ENCODE data around the gene C2CD3.
"Not testable (repeated sequence)": the region's sequence is repeated elsewhere in the genome, so short reads cannot be mapped to it uniquely, and the experiment has no call there.

The C2CD3 gene

DNA sequence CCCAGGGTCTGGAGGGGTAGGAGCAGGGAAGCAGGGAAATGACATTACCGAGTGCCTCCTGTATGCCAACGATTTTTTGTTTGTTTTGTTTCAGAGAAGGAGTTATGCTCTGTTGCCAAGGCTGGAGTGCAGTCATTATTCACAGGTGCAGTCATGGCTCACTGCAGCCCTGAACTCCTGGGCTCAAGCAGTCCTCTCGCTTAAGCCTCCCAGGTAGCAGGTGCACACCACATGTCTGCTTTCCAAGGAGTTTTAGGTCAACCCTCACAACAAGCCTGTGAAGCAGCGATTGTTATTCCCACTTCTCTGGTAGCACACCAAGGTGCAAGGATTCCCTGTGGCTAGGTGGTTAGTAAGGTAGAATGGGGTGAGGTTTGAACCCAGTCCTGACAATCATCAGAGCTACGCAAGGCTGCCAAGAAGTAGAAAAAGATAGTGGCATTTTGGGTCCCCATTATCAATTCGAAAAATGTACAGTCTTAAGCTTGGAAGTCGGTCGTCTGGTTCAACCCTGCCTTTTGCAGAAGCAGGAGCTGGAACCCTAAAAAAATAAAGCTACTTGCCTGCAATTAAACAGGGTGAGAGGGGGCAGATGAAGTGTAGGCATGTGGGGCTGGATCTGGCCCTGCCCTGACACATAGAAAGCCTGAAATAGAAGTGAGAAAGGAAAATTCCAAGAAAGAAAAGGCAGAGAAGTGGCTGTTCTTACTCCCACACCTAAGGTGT is 171.1 kb downstream of the C2CD3 start:
- no peak for DNase-seq

DNA sequence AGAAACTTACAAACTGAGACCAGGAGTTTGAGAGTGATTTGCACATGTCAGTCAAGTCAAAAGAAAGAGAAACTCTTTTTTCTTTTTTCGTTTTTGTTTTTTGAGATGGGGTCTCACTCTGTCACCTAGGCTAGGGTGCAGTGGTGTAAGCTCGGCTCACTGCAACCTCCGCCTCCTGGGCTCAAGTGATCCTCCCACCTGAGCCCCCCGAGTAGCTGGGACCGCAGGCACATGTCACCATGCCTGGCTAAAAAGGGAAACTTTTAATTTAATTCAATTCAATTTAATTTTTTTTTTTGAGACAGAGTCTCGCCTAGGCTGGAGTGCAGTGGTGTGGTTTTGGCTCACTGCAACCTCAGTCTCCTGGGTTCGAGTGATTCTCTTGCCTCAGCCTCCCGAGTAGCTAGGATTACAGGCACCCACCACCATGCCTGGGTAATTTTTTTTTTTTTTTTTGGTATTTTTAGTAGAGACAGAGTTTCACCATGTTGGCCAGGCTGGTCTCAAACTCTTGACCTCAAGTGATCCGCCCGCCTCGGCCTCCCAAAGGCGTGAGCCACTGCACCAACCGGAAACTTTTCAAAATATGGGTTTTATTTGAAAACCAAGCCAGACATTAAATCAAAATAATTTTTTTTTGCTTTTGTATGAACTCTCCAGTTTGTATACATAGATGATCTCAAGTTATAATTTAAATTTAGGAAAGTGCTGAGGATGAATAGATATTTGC is 171.8 kb downstream of the C2CD3 start:
- no peak for DNase-seq

DNA sequence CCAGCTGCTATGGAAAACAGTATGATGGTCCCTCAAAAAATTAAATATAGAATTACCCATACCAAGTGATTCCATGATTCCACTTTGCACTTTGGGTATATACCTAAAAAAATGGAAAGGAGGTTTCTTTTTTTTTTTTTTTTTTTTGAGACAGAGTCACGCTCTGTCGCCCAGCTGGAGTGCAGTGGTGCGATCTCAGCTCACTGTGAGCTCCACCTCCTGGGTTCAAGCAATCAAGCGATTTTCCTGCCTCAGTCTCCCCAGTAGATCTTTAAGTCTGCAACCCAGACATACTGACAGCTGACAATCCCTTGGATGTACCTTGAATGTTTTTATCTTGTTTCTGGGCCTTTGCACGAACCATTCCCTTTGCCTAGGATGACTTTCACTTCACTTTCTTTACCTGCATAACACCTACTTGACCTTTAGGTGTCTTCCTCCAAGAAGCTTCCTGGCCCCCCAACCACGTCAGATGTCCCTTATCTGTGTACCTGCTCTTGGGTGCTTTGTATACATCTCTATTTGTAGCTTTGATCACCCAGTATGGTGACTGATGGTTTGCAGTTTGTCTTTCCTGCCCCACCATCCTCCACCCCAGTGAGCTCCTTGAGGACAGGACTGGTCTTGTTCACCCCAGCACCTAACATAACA is 173.6 kb downstream of the C2CD3 start:
- DNase-seq = no peak

DNA sequence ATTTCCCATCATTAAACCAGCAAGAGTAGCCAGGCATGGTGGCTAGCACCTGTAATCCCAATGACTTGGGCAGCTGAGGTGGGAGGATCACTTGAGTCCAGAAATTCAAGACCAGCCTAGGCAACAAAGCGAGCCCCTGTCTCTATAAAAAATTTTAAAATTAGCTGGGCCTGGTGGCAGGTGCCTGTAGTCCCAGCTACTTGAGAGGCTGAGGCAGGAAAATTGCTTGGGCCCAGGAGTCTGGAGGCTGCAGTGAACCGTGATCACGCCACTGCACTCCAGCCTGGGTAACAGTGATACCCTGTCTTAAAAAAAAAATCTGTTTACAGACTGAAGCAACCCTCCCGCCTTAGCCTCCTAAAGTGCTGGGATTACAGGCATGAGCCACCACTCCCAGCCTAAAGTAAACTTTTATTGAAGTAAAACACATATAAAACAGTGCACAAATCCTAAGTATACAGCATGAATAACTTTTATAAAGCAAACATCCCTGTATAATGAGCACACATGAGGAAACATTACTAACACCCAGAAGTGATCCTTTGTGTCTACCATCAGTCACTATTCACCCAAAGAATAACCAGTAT is 174.5 kb downstream of the C2CD3 start:
- no peak for DNase-seq

GRCh38 chr11:73995731-73996130 is 175.1 kb downstream of the C2CD3 start:
- peak; percentile 17 to 87 (median 66) for DNase-seq

DNA sequence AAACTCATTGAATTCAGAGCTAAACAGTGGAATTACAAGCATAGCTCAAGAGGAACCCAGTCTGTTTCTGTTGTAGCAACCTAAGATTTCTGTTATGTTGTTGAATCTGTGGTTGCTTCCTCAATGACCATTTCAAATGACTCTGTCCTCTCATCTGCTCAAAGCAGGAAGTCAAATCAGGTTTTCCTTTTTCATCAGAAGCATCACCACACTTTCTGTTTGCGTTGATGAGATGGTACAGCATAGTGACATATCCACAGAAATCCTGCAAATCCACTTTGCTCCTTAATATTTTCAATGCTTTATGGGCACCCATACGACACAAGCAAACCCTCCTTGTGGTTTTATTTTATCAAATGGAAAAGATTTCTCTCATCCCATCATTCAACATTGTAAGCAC is 175.6 kb downstream of the C2CD3 start:
- peak in 3 of 6 experiments; percentile 88 to 92 (median 89) for DNase-seq

GRCh38 chr11:73991471-73992006 is 179.3 kb downstream of the C2CD3 start:
- DNase-seq = no peak

GRCh38 chr11:73990730-73991129 is 180.1 kb downstream of the C2CD3 start:
- DNase-seq = no peak

DNA sequence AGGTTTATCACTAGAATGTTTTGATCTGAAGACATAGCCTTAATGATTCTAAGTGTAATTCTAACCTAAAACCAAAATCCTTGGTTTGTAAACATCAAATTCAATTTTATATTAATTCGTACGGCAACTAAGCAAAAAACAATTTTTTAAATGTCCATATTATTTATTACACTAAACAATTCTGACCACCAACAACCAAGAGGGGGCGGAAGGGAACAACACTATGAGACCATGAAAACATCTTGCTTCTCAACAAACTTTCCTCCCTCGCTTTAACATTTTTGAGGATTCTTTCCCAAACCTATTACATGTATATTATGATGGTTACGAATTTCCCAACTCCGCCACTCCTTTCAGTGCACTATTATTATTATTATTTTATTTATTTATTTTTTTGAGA is 181.6 kb downstream of the C2CD3 start:
- DNase-seq = no peak

- DNase-seq = no peak
Measured at GRCh38 chr11:73988227-73988626, 182.6 kb downstream of the C2CD3 start.

DNA sequence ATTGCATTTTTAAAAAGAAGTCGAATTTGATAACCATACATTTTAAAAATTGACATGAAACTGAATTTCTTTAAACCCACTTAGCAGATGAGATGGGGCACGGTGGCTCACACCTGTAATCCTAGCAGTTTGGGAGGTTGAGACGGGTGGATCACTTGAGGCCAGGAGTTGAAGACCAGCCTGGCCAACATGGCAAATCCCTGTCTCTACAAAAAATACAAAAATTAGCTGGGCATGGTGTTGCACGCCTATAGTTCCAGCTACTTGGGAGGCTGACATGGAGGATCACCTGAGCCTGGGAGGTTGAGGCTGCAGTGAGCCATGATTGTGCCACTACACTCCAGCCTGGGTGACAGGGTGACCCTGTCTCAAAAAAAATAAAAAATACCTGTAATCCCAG is 185.1 kb downstream of the C2CD3 start:
- not testable (repeated sequence) for DNase-seq

DNA sequence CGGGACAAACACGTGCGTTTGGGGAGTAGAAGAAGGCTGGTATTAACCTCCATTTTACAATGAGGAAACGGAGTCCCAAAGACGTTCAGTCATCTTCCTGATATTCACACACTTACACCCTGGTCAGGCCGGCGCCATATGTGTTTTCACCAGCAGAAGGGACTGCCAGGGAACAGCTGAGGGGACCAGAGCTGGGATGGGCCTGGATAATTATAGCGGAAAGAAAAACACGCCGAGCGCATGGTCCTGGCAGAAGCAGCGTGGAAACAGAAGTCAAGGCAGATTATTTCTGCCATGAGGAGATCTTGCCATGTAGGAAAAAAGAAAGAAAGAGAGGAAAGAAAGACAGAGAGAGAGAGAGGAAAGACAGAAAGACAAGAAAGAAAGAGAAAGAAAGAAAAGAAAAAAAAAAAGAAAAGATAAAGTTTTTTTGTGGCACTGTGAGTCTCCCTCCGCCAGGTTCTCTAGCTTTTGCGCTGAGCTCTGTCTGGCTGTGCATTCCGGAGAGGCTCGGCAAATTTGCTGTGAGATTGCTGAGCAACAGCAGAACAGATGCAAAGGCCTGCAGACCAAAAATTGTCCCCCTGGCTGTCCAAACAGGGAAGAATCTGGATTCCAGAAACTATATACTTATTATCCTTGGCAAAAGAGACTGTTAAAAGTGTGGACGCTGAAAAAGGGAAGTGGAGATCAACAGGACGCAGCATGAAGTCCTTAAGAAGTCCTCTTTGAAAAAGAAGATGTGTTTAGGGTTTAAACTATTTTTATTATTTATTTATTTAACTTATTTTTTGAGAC is 186.9 kb downstream of the C2CD3 start:
- peak in 2 of 6 experiments; percentile 13 to 32 for DNase-seq

DNA sequence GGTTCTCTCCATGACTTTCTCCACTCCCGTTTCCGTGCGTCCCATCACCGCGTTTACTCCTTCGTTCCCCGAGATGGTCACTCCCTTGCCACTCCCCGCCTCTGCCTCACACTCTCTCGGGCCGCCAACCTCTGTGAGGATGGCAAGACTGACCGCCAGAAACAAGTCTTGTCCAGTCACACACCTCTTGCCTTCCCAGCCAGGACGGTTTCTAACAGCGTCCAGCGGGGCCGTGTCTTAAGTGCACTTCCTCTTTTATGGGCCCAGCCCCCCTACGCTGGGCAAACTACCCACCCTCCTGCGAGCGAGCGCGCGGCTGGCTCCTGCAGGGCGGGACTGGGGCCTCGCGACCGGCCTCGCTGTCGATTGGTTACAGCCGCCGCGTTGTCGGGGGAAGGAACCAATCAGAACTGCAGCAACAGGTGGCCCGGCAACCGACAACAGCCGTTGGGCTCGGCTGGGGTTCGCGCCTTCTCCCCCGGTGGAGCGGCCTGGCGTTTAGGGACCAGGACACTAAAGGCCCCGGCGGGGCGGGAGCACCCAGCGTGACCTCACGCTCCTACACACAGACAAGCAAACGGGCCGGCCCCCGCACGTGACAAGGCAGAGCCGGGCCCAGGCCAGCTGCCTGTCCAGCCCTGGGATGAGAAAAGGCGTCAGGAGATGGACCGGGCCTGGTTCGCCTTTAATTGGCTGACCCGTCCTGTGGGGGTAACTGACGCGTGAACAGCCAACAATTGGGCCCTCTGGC is 187.6 kb downstream of the C2CD3 start:
- peak; percentile 84 to 92 (median 91) for DNase-seq

- DNase-seq = peak; percentile 74 to 92 (median 84)
Measured at GRCh38 chr11:73982595-73982989, 188.2 kb downstream of the C2CD3 start, which contains the start of gene UCP2. TSS of gene UCP2 (minus strand) at chr11:73982843. CDS start at chr11:73978378, 4,465 bp downstream.

DNA sequence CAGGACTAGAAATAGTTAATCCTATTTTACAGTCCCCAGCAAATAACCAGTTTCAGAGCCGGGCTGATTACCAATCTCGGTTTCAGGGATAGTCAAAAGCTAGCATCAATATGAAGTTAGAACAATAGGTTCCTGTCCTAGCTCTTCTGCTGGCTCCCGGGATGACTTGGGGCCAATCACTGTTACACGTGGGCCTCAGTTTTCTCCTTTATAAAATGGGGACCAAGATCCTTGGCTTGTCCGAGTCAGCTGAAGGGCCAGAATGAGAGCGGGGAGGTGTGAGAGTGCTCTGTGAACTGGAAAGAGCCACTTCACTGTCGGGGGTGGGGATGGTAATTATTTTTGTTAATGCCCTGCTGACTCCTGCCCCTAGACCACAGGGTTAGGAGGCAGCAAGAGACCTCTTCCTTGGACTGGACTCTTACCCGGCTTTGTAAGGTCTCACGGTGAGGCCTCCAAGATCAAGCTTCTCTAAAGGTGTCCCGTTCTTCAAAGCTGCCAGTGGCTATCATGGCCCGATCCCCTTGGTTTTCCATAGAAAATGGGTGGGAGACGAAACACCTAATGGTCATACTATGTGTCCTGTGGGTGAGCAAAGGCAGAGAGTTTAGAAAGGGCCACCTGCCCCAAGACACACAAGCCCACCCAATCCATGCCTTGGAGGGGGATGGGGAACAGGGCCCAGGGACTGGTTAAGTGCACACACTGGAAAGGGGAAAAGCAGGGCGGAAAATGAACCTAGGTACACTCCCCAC is 189.6 kb downstream of the C2CD3 start:
- no peak for DNase-seq

DNA sequence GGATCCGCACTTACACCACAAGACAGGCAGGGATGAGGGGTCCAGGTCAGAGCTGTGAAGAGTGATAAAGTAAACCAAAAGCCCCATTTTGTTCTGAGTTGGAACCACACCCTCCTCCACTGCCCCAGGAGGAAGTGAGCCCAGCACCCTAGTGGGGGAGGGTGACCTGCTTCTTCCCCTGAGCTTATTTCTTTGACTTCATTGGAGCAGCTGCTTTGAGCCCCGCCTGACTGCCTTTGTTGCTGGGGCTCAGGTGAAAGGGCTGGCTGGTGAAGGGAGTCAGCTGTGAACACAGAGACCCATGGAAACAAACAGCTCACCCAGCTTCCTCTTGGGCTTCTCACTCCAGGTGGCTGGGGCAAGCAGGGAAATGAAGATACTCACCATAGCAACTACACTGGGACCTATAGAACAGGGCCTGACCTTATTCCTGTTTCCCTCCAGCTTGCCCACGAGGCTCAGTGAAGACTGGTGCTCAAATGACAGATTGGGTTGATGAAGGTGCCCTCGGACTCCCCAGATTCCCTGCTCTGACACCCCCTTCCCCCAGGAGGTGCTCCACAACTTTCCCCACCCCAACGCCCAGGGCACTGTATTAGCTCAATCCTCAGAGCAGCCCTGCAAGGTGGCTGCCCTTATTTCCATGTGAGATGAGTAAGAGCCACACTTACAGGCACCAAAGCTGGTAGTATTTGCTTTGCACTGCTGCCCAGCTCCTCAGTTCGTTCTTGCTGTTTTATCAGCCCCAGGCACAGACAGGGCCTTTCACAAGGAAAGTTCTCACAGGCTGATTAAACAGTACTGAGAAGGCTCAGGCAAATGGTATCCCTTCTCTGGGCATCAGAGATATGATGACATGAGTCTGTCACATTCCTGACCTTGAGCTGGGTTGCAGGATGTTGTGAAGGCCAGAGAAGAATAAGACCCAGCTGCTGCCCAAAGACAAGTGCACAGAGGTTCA is 190.5 kb downstream of the C2CD3 start:
- peak; percentile 59 to 92 (median 85) for DNase-seq

- DNase-seq = no peak
Measured at GRCh38 chr11:73978576-73979086, 192.2 kb downstream of the C2CD3 start.

GRCh38 chr11:73977856-73978519 is 192.8 kb downstream of the C2CD3 start:
- DNase-seq = no peak

All from stimulated activated naive CD4-positive, alpha-beta T cell (primary cell).